ENCODE measurements around the gene GGT5.

DNA sequence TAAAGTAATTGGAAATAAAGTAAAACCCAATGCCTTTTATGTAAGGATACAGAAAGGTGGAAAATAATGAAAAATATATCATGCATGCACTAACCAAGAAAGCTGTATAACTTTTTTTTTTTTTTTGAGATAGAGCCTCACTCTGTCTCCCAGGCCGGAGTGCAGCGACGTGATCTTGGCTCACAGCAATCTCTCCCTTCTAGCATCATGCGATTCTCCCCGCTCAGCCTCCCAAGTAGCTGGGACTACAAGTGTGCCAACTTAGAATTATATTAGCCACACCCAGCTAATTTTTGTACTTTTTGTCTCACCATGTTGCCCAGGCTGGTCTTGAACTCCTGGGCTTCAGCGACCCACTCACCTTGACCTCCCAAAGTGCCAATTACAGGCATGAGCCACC is 4.5 kb downstream of the GGT5 start:
- TF ChIP-seq POLR2A (IDR thresholded peaks at IDR 0.05) (no peak), POLR2AphosphoS5 (IDR thresholded peaks at IDR 0.05) (no peak)
- TF ChIP-seq, protein P1, sequence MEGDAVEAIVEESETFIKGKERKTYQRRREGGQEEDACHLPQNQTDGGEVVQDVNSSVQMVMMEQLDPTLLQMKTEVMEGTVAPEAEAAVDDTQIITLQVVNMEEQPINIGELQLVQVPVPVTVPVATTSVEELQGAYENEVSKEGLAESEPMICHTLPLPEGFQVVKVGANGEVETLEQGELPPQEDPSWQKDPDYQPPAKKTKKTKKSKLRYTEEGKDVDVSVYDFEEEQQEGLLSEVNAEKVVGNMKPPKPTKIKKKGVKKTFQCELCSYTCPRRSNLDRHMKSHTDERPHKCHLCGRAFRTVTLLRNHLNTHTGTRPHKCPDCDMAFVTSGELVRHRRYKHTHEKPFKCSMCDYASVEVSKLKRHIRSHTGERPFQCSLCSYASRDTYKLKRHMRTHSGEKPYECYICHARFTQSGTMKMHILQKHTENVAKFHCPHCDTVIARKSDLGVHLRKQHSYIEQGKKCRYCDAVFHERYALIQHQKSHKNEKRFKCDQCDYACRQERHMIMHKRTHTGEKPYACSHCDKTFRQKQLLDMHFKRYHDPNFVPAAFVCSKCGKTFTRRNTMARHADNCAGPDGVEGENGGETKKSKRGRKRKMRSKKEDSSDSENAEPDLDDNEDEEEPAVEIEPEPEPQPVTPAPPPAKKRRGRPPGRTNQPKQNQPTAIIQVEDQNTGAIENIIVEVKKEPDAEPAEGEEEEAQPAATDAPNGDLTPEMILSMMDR (IDR thresholded peaks at IDR 0.05 in 8 of 11, conservative IDR thresholded peaks at IDR 0.05 in 3 of 11), result no peak

All from spleen (tissue), 7 donors.